Stimulated activated CD4-positive, alpha-beta T cell treated with anti-CD3 and anti-CD28 coated beads, Interleukin-1b, Interleukin-23, amount 100 ng/mL, for 4 hours (primary cell): ENCODE measurements around the gene GLRX3.
A peak's percentile ranks its signal among the peaks of the same experiment; 100 is the strongest.
"Not testable (repeated sequence)": the region's sequence is repeated elsewhere in the genome, so short reads cannot be mapped to it uniquely, and the experiment has no call there.

Experiments
- DNase-seq, 2 donors: peaks; one replicate each; pipeline ENCODE4 v3.0.0-alpha.2; 2020; ENCODE audit warnings: low read depth in 2 of 2

GLRX3 gene

DNA sequence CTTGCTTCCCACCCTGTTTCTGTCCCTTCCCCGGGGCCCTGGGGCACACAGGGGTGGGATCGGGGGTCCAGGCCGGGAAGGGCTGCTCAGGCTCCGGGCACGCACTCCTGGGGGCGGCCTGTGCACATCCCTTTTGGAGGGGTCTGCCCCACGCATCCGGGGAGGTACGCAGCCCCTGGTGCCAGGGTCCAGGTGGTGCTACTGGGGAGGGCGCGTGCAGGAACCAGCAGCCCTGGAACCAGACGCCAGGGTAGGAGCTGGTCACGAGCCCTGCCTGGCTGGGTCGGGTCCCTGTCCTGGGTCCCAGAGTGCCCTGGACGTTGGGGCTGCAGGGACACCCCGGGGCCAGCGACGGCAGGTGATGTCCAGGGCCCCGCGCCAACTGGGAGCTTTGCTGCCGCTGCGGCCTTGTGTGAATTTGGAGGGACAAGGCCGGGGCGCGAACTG, 53.4 kb downstream of the GLRX3 start:
- no peak for DNase-seq

DNA sequence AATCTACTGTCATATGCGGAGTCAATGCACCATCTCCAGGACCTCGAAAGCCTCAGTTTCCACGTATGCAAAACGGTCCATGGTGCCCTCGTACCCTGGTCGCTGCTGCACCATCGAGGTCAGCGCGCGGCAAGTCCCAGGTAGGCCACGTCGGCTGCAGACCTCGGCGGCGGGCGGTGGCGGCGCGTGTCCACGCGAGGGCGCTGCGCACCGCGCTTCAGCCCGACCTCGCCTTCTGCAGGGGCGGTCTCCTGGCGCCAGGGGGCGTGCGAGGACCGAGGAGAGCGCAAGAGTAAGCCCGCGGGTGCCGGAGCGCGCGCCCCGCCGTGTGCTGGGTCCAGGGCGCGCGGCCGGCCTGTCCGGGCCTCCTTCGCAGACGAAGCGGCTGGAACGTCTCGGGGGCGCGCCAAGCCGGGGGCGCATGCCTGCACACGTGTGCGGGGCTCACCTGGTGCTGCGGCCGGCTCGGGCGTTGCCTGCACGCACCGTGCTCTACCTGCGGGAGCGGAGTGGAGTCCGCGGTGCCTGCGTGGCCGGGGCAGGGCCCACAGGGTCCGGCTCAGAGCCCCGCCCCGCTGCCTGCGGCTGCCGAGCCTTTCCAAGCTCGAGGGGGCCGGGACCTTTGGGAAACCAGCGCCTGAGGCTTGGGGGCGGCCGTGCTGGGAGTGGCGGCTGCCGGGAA, 54.0 kb downstream of the GLRX3 start:
- DNase-seq: peak; percentile 87 to 89

DNA sequence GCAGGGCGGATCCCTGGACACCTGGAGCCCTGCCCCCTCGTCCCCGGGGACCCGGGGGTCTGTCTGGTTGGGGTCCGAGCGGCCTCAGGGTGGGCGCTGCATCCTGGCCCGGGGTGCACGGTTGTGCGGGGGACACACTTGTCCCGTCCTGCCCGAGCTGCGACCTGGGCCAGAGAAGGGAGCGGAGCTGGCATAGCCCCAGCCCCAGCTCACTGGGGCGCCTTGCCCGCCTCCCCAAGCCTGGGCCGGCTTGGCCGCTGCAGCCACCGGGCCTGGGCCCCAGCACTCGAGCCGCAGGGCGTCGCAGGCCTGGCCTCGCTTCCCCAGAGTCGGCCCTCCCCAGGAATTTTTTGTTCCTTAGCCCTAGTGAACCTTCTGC, 54.5 kb downstream of the GLRX3 start:
- no peak for DNase-seq

DNA sequence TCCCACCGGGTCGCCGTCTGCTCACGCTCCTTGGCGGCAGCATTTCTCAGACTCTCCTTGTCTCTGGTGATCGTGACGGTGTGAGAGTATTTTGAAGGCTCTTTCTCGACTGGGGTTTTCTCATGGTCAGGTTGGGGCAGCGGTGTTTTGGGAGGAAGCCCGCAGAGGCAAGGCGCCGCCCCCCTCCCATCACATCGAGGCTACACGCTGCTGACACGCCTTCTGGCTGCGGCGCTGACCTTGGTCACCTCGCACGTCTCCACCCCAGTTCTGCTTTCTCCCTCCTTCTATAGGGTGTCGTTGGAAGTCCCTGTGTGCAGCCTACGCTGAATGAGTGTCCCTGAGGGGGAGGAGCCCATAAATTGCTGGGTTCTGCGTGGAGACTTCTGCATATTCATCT, 55.2 kb downstream of the GLRX3 start:
- no peak for DNase-seq

DNA sequence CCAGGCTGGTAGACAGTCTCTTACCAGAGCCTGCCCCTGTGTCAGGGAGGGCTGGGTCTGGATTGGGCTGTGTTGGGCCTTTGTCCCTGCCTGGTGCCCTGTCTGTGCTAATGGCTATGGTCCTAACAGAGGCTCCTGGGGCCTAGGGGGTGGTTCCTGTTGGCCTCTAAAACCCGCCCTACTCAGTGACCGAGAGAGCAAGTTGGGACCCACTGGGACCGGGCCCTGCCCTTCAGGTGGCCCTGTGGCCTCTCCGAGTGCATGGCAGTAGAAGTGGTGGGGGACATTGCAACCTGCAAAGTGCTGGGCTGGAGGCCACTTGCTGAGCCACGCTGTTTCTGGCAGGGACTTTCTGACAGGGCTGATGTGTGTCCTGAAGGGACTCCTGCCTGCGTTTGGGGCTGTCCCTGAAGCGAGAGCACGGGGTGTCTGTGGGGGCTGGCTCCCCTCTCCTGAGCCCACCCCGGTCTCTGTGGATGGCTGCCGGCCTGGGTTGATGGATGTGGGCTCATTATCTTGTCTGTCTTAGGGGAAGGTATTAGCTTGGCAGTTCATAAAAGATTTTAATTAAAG, 56.2 kb downstream of the GLRX3 start:
- no peak for DNase-seq

DNA sequence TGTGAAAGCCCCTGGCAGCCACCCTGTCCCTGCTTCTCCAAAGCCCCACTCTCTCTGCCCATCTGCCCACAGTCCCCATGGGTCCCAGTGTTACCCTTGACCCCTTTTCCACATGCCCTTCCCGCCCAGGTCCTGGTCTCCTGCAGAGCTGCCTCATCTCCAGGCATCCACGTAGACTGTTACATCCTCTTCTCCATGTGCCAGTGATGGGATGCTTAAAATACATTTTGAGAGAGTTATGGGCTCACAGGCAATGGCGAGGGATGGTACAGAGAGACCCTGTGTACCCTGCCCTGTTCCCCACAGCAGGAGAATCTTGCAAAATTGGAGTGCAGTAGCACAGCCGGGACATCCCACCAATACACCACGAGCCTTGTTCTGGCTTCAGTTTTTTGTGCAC, 56.8 kb downstream of the GLRX3 start:
- DNase-seq: no peak

- DNase-seq: no peak
Measured at GRCh38 chr10:130193493-130194193, 57.5 kb downstream of the GLRX3 start.

GRCh38 chr10:130194194-130194990, 58.2 kb downstream of the GLRX3 start:
- DNase-seq: no peak

DNA sequence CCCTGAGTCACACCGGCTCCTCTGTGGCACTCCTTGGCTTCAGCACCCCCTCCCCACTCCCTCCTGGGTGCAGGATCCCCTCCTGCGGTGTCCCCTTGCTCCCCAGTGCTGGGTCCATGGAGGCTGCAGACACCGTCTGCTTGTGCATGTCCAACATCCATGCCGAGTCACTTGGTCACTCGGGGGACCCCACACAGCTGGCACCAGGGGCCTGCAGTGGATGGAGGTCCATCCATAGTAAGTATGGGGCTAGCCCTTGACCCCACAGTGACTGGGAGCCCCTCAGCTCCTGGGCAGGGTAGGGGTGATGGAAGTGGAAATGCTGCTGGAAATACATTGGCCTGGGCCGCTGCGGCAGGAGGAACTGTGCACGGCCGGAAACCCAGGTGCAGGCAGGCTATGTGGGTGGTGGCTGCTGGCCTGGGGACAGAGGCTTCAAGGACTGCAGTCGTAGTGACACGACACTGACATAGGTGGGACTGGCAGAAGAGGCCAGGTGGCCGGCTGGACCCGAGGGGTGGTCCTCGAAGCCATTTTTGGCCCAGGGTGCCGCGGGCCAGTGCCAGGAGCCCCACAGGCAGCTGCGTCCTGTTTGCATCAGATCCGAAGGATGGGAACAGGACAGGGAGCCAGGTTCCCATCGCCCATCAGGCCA, 58.9 kb downstream of the GLRX3 start:
- DNase-seq: no peak

GRCh38 chr10:130195746-130196294, 59.6 kb downstream of the GLRX3 start:
- no peak for DNase-seq

GRCh38 chr10:130196511-130197487, 60.6 kb downstream of the GLRX3 start:
- DNase-seq: no peak

DNA sequence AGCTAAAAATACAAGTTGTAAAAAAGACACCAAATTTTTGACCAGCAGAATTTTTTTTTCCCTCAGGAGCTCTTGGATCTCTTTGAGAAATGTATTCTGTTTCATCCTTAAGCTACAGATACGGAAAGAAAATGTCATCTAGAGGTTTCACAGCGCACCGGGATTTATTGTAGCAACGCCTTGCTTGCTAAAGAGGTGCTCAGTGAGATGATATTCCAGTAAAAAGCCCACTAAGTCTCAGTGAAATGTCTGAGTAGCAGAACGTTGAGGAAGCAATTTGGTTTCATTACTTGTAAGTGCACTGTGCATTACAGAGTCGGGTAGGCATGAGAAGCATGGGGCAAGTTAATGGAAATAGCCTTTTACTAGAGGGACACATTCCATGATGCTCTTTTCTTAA, 62.5 kb downstream of the GLRX3 start:
- no peak for DNase-seq

DNA sequence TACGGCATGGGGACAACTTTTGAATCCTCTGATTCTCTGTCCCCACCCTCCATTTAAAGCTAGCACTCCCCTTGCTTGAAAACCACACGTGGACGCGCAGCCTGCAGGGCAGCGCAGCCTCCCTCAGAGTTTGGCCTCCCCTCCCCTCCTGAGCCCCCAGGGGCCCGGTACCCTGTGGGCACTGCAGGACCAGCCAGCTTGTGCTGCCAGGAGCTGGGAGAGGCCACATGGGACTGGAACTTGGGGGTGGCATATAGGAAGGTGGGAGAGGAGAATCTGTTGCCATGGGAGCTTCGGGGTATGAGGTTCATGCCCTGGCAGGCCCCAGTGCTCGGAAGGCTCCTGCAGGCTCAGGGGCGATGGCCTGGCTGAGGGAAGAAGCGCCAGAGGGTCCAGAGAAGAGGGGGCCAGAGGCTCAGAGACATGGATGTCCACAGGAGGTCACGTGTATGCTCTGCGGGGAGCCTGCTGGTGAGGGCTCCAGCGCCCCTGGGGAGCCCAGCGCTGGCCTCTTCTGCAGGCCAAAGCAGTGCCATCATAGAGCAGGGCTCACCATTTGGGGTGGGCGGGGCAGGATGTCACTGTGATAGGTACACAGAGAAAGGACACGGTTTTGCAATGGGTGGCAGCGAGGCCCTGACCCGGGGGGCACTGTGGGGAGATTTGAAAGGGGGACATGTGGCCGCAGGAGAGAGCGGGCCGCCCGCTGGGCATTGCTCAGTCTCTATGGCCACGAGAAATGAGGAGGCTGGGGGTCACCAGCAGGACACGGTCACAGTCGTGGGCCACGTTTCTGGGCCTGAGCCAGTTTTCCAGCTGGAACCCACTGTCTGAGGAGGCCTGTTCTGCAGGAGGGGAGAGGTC, 64.2 kb downstream of the GLRX3 start:
- no peak for DNase-seq

GRCh38 chr10:130201043-130201380, 64.8 kb downstream of the GLRX3 start:
- DNase-seq: no peak

DNA sequence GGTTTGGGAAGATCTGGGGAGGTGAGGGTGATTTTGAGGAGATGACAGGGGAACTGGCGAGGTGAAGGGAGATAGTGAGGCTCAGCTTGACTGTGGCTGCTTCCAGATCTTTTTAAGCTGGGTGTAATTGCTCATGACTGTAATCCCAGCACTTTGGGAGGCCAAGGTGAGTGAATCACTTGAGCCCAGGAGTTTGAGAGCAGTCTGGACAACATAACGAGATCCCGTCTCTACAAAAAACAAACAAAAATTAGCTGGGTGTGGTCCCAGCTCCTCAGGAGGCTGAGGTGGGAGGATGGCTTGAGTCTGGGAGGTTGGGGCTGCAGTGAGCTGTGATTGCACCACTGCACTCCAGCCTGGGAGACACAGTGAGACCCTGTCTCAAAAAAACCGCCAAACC, 66.0 kb downstream of the GLRX3 start:
- DNase-seq: not testable (repeated sequence)

DNA sequence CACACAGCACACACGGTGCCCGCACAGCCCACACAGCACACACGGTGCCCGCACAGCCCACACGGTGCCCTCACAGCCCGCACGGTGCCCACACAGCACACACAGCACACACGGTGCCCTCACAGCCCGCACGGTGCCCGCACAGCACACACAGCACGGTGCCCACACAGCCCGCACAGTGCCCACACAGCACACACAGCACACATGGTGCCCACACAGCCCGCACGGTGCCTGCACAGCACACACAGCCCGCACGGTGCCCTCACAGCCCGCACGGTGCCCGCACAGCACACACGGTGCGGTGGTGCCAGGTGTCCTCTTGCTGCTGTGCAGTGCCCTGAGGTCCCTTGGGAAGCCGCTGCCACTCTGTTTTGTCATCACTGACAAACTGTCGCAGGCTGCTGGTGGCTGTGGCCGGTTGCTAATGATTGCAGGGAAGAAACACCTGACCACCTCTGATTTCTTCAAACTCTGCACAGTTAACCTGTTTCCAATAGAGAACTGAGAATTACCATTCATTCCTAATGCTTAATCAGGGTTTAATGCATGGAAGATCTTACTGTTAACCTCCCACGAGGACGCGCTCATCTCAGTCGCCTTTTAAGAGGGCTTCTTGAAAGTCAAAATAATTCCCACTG, 66.9 kb downstream of the GLRX3 start:
- no peak for DNase-seq

- DNase-seq: no peak
Measured at GRCh38 chr10:130203626-130204025, 67.4 kb downstream of the GLRX3 start.

GRCh38 chr10:130206216-130206737, 70.1 kb downstream of the GLRX3 start:
- DNase-seq: no peak

GRCh38 chr10:130207205-130207604, 71.0 kb downstream of the GLRX3 start:
- DNase-seq: no peak
